Lung (tissue), 12 donors: ENCODE results near the gene PRPF8. TPM values are rescaled to one million over a fixed set of nuclear protein-coding genes. Genes with fewer than 3 reads are reported as not detected.

Source experiments
- ATAC-seq: fragments of 200-7000 bp; cut with Tn5 transposase; one replicate; pipeline ENCODE4 v1.9.1; 2020; ENCODE audit warnings: moderate number of reproducible peaks; ENCODE audit not compliant: insufficient read depth, low FRiP score
- DNase-seq, 3 donors: peaks; one replicate each; pipeline ENCODE4 v3.0.0-alpha.2; 2013 to 2017
- H3K27ac ChIP-seq, 2 donors: one replicate each; pipeline ENCODE4 v1.5.1; 2013; ENCODE audit warnings: mild to moderate bottlenecking in 2 of 2, moderate library complexity in 2 of 2, control low read depth in 1 of 2, inconsistent platforms in 1 of 2, low read depth in 1 of 2, low read length in 1 of 2
- H3K27me3 ChIP-seq, 3 donors: one replicate each; pipeline ENCODE4 v1.5.1; 2013; ENCODE audit warnings: low read length in 2 of 3; ENCODE audit not compliant: control insufficient read depth in 3 of 3, insufficient read depth in 3 of 3
- H3K36me3 ChIP-seq, 4 donors: one replicate each; pipeline ENCODE4 v1.5.1; 2013; ENCODE audit warnings: low read length in 4 of 4, mild to moderate bottlenecking in 1 of 4, moderate library complexity in 1 of 4; ENCODE audit not compliant: control insufficient read depth in 4 of 4, insufficient read depth in 4 of 4
- H3K4me1 ChIP-seq, 5 donors: one replicate each; pipeline ENCODE4 v1.5.1; 2013; ENCODE audit warnings: low read length in 5 of 5, mild to moderate bottlenecking in 2 of 5, moderate library complexity in 1 of 5; ENCODE audit not compliant: control insufficient read depth in 5 of 5, insufficient read depth in 5 of 5
- H3K4me3 ChIP-seq: one replicate; pipeline ENCODE4 v1.5.1; 2013; ENCODE audit warnings: mild to moderate bottlenecking, control low read depth, moderate library complexity
- H3K9ac ChIP-seq, 2 donors: one replicate each; pipeline ENCODE4 v1.5.1; 2013; ENCODE audit warnings: low read length in 2 of 2, control low read depth in 1 of 2; ENCODE audit not compliant: insufficient read depth in 1 of 2
- H3K9me3 ChIP-seq, 4 donors: one replicate each; pipeline ENCODE4 v1.5.1; 2013; ENCODE audit warnings: low read length in 3 of 4, mild to moderate bottlenecking in 1 of 4, moderate library complexity in 1 of 4; ENCODE audit not compliant: control insufficient read depth in 4 of 4, insufficient read depth in 3 of 4
- WGBS, 2 donors: extraction: QIAGEN DNeasy Blood & Tissue Kit; methylation state at CpG; one replicate each; pipeline ENCODE4 v1.1.7; 2013; 5-methylcytosine and 5-hydroxymethylcytosine counted together
- polyA plus RNA-seq, 2 donors: library from polyadenylated mRNA; stranded (reverse); fragments of 200-250 nt; gene quantifications; one replicate each; pipeline ENCODE4 v1.2.1, GENCODE V29; 2013
- total RNA-seq, 2 donors: library from RNA; depleted of rRNA in 1 of 2; stranded (reverse); fragments of >200 nt in 1 of 2; gene quantifications; one replicate each; pipeline ENCODE4 v1.2.1, GENCODE V29; 2014 to 2021
- TF ChIP-seq, protein P1 (sequence below): IDR thresholded peaks from 2 replicates; pipeline ENCODE4 v1.5.1; 2012; ENCODE audit warnings: mild to moderate bottlenecking; ENCODE audit errors: control extremely low read depth, extremely low read depth
- donor health status: control.
- donor health status: control.
- donor health status: Bipolar disorder and iron deficiency.
- donor health status: healthy.
- donor health status: DM: yes; HTN: yes; CAD: no.

The PRPF8 gene
- total and polyA plus RNA-seq, 4 donors: 97.2 to 277 (median 161) TPM

DNA sequence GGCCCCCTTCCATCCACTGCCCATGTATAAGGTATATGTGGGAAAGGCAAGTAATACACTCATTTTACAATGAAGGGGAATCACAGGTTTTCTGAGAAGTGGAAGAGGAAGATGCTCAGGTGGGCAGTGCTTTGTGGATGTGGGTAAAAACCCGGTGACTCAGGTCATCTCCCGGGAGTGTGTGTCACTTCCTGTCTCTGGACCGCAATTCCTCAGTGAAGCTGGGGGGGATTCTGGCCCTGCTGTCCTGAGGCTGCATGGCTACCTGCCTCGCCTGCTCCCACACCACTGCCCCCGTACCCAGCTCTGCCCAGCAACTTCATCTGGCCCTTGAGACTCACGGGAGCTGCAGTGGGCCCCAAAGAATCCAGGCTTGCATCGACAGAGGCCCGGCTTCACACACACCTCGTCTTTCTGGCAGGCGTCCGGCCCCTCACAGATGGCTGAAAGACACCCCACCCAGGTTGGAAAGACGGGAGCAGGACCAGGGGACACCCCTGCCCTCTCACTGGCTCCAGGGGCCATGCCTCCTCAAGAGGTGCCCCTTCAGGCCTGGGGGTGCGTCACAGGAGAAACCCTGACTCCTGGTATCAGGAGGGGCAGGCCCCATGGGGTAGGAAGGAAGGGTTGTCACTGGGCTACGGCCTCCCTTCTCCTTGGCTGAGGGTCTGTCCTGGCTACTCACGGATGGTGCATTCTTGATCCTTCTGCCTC, 40.0 kb downstream of the PRPF8 start:
- Histone ChIP-seq H3K27me3 (no peaks in the 10 kb centered on the region), H3K9me3 (no peaks in the 10 kb centered on the region), H3K36me3 (peaks cover 0 to 4% (median 0%) of the 10 kb centered on the region in 4 donors), H3K4me3 (peak overlapping the region; percentile 37), H3K9ac (no peak overlapping the region), H3K27ac (peak overlapping the region; percentile 68 to 89), H3K4me1 (peaks cover 0 to 35% (median 20%) of the 10 kb centered on the region in 5 donors)
- ATAC-seq (no peak), DNase-seq (peak; percentile 25 to 46 (median 36))
- TF ChIP-seq, protein P1, sequence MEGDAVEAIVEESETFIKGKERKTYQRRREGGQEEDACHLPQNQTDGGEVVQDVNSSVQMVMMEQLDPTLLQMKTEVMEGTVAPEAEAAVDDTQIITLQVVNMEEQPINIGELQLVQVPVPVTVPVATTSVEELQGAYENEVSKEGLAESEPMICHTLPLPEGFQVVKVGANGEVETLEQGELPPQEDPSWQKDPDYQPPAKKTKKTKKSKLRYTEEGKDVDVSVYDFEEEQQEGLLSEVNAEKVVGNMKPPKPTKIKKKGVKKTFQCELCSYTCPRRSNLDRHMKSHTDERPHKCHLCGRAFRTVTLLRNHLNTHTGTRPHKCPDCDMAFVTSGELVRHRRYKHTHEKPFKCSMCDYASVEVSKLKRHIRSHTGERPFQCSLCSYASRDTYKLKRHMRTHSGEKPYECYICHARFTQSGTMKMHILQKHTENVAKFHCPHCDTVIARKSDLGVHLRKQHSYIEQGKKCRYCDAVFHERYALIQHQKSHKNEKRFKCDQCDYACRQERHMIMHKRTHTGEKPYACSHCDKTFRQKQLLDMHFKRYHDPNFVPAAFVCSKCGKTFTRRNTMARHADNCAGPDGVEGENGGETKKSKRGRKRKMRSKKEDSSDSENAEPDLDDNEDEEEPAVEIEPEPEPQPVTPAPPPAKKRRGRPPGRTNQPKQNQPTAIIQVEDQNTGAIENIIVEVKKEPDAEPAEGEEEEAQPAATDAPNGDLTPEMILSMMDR: no peak
- 18 to 26% methylated on average over 15 of the region's 15 CpGs for WGBS, 2 donors

DNA sequence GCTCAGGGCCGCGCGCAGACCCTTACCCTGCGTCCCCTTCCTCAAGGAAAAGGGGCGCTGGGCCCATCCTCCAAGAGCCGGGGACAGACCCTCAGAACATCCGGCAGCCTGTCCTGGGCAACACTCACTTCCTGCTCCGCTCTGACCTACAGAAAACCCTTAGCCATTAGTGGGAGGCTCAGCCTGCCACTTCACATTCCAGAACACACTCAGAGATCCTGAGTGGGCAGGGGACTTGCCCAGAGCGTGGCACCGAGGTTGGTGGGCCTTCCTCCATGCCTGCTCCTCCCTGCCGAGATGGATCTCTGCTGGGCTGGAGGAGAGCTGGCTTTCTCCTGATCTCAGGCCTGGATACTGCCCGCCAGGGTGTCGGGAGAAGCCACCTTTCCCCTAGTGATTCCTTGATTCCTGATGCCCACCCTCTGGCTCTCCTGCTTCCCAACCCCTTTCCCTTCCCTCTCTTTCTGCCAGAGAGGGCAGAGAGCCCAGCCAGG, 40.6 kb downstream of the PRPF8 start:
- Histone ChIP-seq H3K4me1 (peaks cover 0 to 35% (median 20%) of the 10 kb centered on the region in 5 donors), H3K27me3 (no peaks in the 10 kb centered on the region), H3K9ac (no peak overlapping the region), H3K36me3 (peaks cover 0 to 5% (median 0%) of the 10 kb centered on the region in 4 donors), H3K9me3 (no peaks in the 10 kb centered on the region), H3K4me3 (peak overlapping the region; percentile 29), H3K27ac (peak overlapping the region; percentile 47 to 89)
- ATAC-seq: peak; percentile 2
- TF ChIP-seq, protein P1: no peak
- WGBS, 2 donors: 11 to 13% methylated on average over 13 of the region's 13 CpGs
- DNase-seq: peak; percentile 53 to 70 (median 62)

DNA sequence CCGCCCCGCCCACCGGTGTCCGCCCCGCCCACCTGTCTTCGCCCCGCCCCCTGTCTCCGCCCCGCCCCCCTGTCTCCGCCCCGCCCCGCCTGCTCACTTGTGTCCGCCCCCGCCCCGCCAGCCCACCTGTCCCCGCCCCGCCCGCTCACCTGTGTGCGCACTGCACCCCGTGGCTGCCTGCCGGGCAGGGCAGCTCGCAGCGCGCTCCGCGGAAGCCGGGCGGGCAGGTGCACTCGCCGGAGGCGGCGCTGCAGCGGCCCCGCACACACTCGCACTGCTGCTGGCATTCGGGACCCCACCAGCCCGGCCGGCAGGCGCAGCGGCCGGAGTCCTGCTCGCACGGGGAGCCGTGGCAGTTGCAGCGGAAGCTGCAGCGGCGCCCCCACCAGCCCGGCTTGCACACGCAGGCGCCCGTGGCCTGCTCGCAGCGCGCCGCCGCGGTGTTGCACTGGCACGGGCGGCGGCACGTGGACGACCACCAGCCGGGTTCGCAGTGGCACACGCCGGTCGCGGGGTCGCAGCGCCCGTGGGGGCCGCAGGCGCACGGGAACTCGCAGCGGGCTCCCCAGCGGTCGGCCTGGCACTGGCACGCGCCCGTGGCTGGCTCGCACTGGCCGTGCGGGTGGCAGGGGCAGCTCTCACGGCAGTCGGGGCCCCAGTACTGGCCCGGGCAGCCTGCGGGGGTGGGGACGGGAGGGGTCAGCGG, 41.2 kb downstream of the PRPF8 start:
- Histone ChIP-seq H3K4me1 (peaks cover 0 to 33% (median 20%) of the 10 kb centered on the region in 5 donors), H3K9me3 (no peaks in the 10 kb centered on the region), H3K27me3 (no peaks in the 10 kb centered on the region), H3K27ac (peak overlapping the region; percentile 47 to 89), H3K9ac (no peak overlapping the region), H3K36me3 (peaks cover 0 to 9% (median 0%) of the 10 kb centered on the region in 4 donors), H3K4me3 (peak overlapping the region; percentile 29)
- ATAC-seq (peak; percentile 21), DNase-seq (peak; percentile 32 to 74 (median 73))
- TF ChIP-seq, protein P1: no peak
- WGBS, 2 donors: 1 to 3% methylated on average over 75 to 88 of the region's 90 CpGs
